Measurements from ENCODE around the gene ZFPM1.
"Not testable (repeated sequence)": the region's sequence is repeated elsewhere in the genome, so short reads cannot be mapped to it uniquely, and the experiment has no call there.

Gene ZFPM1

DNA sequence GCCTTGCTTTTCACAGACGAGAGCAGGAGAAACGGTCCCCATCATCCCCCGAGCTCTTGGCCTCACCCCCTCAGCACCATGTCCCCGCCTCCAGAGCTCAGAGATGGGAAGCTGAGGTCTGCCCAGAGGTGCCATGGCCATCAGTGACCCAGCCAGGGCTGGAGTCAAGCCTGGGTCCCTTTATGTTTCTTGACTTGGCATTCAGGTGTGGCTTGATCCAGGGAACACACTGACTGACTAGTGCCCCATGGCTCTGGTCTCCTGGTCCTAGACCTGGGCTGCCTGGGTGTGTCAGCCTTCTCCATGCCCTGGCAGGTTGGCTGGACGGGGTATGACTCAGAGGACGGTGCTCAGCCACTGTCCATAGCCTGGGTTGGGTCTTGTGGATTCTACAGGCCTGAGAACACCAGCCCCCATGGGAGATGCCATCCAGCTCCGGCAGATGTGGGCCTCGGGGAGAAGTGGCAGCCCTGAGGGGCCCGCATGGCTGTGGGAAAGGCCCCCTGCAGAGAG lies 54.2 kb downstream of the ZFPM1 start:
- DNase-seq (ENCODE audit: low read depth): no peak
- H3K4me3 ChIP-seq (ENCODE audit: low read depth, low read length): no peak overlapping the region

GRCh38 chr16:88508376-88508867 lies 55.3 kb downstream of the ZFPM1 start:
- DNase-seq (ENCODE audit: low read depth): no peak
- no peak overlapping the region for H3K4me3 ChIP-seq (ENCODE audit: low read depth, low read length)

DNA sequence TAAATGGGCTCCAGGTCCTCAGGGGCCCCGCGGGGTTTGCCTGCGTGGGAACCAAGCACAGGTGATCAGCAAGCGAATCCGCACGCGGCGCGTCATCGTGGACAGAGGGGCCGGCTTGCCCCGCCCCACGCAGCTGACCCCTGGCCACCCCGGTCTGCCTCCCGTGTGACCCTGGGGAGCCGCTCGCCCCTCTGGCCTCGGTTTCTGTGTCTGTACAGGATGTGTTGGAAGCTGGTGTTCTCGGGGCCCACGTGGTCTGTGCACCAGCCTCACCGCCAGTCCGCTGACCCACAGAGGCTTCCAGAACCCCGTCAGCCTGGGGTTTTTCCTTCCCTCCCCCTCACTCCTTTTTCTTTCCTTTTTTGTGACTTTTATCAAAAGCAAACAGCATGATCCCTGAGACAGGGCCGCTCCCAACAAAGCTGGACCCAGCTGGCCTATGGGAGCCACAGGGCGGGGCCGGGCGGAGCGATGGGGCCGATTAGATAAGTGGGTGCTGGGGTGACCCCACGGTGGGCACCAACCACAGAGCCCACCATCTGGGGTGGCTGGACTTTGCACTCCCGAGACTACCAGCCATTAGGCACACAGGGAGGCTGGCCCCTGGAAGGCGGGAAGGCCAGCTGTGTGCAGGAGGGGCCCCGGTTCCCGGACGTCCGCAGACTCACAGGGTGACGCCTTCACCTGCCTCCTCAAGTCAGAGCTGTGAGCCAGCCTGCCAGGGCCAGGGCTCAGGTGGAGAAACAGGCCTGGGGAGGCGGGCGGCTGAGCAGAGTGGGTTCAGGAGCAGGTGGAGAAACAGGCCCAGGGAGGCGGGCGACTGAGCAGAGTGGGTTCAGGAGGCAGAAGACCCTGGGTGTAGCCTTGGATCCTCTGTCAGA lies 56.0 kb downstream of the ZFPM1 start:
- no peak overlapping the region for H3K4me3 ChIP-seq (ENCODE audit: low read depth, low read length)
- no peak for DNase-seq (ENCODE audit: low read depth)

- no peak for DNase-seq (ENCODE audit: low read depth)
- H3K4me3 ChIP-seq (ENCODE audit: low read depth, low read length): no peak overlapping the region
These were observed 56.6 kb downstream of the ZFPM1 start for GRCh38 chr16:88509749-88510069.

DNA sequence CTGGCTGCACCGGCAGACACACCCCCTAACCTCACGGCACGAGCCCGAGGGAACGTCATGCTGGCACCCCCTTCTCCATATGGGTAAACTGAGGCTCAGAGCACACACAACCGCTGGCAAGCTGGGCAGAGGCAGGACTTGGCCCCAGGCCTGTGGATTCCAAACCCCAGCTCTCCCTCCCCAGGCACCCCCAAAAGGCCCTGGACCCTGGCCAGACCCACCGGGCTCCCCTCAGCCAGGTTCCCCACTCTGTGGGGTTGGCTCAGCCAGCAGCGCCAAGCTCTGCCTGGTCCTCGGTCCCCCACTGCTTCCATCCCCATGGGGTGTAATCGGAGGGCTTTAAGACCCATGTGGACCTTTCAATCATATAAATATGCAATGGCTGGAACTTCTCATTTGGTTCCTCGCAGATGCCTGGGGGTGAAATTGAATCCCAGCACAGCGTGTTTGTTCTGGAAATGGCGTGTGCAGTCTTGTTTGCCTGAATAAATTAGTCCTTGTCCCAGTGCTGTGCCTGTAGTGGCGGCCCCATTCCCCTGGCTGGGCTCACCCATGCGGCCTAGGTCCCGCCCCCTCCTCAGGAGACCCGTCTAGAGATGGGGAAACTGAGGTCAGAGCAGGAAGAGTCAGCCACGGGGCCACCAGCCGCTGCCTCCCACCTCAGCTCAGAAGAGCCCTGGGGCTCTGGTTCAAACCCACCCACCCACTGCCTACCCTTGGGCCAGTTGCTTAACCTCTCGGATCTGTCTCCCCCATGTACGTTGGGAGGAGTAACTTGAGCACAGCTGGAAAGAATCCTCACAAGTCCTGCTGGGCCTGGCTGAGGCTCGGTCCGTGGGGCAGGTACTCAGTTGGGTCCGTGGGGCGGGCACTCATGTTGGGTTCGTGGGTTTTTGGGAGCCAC lies 57.3 kb downstream of the ZFPM1 start:
- DNase-seq (ENCODE audit: low read depth): no peak
- no peak overlapping the region for H3K4me3 ChIP-seq (ENCODE audit: low read depth, low read length)

DNA sequence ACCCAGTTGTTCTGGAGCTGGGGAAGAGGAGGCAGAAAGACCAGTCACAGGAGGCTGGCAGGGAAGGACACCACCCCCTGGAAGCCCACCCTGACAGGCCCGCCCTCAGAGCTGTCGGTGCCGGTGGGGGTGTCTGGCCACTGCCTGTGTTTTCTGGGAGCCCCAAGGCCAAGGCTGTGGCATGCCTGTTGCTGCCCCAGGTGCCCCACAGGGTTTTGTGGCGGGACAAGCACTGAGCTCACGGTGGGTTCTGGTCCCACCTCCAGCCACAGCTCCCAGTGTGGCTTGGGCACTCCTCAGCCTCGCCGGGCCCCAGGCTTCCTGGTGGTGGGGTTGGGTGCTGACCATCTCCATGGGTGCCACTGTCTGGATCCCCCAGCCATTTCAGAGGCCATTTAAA lies 58.0 kb downstream of the ZFPM1 start:
- DNase-seq (ENCODE audit: low read depth): no peak
- no peak overlapping the region for H3K4me3 ChIP-seq (ENCODE audit: low read depth, low read length)

DNA sequence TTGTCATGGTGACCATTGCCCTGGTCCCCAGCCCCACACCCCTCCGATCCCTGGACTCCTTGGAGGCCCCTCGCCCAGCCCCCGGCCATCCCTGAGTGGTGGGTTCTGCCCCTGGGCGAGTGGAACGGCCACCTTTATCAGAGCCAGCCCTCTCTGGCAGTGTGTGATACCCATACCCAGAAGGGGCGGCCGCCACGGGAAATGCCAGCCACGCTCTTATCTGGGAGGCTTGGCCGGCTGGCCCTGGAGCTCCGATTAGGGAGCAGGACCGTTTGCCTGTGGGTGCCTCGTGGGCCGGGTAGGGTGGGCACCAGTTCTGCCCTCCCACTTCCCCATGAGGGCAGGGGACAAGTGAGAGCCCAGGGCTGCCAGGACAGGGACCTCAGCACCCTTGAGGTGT lies 58.8 kb downstream of the ZFPM1 start:
- no peak overlapping the region for H3K4me3 ChIP-seq (ENCODE audit: low read depth, low read length)
- no peak for DNase-seq (ENCODE audit: low read depth)

DNA sequence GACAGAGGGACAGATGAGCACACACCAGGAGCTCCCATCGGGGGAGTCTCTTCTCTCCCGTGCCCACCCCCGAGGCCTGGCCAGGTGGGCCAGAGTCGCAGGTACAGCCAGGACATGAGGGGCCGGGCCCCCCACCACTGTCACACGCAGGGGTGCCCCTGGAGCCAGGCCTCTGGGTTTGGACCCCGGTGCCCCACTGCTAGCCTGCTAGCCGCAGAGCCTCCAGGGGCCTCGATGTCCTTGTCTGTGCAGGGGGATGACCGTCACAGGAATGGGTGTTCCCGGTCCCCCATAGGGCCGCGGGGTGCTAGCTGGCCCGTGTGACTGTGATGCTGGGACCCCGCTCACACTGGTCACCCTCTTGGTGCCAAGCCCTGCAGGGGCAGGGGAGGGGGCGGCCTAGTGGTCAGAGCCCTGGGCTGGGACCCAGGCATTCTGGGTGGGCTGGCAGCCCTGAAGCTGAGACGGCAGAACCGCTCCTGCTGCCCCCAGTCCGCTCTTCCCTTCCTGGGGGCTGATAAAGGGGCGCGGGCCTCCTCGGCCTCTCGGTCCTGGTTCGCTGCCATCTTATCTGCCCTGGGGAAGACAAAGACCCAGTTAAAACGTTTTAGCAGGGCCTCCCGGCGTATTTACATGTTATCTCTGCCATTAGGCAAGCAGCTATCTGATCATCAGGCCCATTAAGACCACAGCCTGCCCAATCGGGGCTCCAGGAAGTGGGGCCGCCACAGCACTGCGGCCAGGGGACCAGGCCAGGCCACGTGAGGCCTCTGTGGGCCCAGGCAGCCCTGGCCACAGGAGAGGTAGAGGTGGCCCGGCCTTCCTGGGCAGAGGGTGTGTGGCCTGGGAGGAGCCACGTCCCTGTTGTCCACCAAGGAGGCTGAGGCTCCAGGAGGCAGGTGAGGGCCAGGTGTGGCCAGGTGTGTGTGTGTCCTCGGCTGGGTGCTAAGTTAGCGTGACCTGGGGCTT lies 59.9 kb downstream of the ZFPM1 start:
- no peak for DNase-seq (ENCODE audit: low read depth)
- no peak overlapping the region for H3K4me3 ChIP-seq (ENCODE audit: low read depth, low read length)

GRCh38 chr16:88514070-88514469 lies 61.0 kb downstream of the ZFPM1 start:
- H3K4me3 ChIP-seq (ENCODE audit: low read depth, low read length): no peak overlapping the region
- DNase-seq (ENCODE audit: low read depth): no peak

DNA sequence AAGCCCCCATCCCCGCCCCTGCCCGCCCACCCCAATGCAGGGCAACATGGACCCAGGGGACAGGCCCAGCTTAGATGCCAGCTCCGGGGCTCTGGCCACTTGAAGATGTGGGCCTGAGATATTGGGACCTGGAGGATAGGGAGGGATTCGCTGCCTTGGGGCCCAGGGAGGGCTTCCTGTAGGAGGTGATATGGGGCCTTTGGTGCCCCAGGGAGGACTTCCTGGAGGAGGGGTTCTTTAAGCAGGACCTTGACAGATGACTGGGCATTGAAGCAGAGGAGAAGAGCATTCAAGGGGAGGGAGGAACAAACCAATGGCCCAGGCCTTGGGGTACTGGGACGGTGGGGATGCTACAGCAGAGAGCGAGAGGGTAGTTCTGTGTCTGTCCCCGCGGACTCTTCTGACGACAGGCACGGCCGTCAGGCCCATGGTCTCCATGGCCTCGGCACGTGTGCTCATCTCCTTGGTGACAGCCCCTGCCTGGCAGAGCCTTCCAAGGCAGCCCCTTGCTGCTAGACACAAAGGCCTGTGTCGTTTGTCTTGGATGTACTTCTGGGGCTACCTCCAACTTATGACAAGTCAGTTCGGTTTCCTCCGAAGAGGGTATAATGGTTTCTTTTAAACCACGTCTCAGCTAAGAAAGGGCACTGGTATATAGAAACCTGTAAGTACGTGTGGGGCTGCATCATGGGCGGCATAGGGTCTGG lies 61.6 kb downstream of the ZFPM1 start:
- no peak overlapping the region for H3K4me3 ChIP-seq (ENCODE audit: low read depth, low read length)
- no peak for DNase-seq (ENCODE audit: low read depth)

GRCh38 chr16:88515371-88515770 lies 62.3 kb downstream of the ZFPM1 start:
- H3K4me3 ChIP-seq (ENCODE audit: low read depth, low read length): no peak overlapping the region
- no peak for DNase-seq (ENCODE audit: low read depth)

GRCh38 chr16:88515925-88516594 lies 63.0 kb downstream of the ZFPM1 start:
- no peak for DNase-seq (ENCODE audit: low read depth)
- H3K4me3 ChIP-seq (ENCODE audit: low read depth, low read length): no peak overlapping the region

DNA sequence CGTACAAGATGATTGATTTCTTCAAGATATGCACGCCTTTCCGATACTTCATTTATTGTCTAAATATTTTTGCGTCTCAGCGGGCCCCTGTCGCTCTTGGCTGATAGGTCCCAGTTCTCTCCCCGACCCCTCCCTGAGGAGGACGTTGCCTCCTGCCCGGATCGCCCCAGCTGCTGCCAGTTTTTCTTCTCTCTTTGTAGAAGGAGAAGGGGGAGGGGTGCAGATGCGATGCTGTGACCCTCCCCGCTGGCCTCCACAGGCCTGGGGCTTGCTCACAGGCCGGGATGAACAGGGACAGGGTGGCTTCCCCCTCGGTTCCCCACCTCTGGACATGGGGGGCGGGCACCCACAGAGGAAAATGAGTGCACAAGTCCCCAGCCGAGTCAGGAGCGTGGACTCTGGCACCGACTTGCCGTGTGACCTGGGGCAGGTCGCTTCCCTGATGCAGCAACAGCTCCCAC lies 63.6 kb downstream of the ZFPM1 start:
- DNase-seq (ENCODE audit: low read depth): no peak
- no peak overlapping the region for H3K4me3 ChIP-seq (ENCODE audit: low read depth, low read length)

DNA sequence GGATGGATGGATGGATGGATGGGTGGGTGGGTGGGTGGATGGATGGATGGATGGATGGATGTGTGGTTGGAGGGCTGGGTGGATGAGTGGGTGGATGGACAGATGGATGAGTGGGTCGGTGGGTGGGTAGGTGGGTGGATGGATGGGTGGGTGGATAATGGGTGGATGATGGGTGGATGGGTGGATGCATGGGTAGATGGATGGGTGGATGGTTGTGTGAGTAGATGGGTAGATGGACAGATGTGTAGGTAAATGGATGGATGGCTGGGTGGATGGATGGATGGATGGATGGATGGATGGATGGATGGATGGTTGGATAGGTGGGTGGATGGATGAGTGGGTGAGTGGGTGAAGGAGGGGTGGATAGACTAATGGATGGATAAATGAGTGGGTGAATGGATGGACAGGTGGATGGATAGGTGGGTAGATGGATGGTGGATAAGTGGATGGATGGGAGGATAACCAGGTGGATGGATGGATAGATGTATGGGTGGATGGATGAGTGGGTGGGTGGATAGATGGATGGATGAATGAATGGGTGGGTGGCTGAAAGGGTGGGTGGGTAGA lies 64.2 kb downstream of the ZFPM1 start:
- DNase-seq (ENCODE audit: low read depth); H3K4me3 ChIP-seq (ENCODE audit: low read depth, low read length): not testable (repeated sequence)

DNA sequence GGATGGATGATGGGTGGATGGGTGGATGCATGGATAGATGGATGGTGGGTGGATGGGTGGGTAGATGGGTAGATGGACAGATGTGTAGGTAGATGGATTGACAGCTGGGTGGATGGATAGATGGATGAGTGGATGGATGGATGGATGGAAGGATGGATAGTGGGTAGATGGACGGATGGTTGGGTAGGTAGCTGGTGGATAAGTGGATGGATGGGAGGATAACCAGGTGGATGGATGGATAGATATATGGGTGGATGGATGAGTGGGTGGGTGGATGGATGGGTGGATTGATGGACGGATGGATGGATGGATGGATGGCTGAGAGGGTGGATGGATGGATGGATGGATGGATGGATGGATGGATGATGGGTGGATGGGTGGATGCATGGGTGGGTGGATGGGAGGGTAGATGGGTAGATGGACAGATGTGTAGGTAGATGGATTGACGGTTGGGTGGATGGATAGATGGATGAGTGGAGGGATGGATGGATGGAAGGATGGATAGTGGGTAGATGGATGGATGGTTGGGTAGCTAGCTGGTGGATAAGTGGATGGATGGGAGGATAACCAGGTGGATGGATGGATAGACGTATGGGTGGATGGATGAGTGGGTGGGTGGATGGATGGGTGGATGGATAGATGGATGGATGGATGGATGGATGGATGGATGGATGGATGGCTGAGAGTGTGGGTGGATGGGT lies 65.5 kb downstream of the ZFPM1 start:
- H3K4me3 ChIP-seq (ENCODE audit: low read depth, low read length); DNase-seq (ENCODE audit: low read depth): not testable (repeated sequence)

GRCh38 chr16:88519240-88519639 lies 66.2 kb downstream of the ZFPM1 start:
- H3K4me3 ChIP-seq (ENCODE audit: low read depth, low read length): no peak overlapping the region
- DNase-seq (ENCODE audit: low read depth): no peak
